ENCODE data around the gene STYXL2. TPM values are rescaled to one million over a fixed set of nuclear protein-coding genes. Genes with fewer than 3 reads are reported as not detected.

Gene STYXL2
- total RNA-seq, 6 experiments from 2014 or later = 0.12 TPM; not detected in 5

DNA sequence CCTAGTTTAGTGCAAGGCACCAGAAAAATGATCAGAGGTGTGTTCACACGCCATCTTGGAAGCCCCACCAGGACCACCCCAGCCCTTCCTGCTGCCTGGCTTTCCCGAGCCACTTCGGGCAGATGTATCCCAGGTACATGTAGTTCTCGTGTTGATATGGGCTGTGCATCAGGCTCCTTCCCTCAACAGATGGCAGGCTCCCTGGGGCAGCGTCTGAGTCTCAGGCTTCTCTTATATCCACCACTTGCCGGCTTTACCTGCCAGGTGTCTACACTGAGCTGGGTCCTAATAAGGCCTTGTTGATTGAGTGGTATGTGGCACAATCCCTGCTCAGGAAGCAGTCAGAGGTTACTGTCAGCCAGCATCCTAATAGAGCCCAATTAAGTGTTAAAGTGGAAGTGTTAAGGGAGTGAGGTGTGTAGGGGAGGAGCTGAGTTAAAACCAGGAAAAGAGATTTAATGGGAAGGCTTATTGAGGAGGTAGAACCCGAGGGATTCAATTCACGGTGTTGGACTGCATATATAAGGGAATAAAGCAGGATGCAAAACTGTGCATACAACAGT, 12.2 kb upstream of the STYXL2 start:
- H3K27me3 ChIP-seq = no peaks in the 10 kb centered on the region
- H3K9me3 ChIP-seq = no peaks in the 10 kb centered on the region
- no peak for DNase-seq
- H3K27ac ChIP-seq = no peak overlapping the region
- WGBS (ENCODE audit: insufficient coverage, low coverage, low lambda C conversion rate, missing lambda C conversion rate) = 76% methylated on average over 5 of the region's 8 CpGs
- no peak overlapping the region for H3K4me3 ChIP-seq
- ATAC-seq = no peak
- no peaks in the 10 kb centered on the region for H3K4me1 ChIP-seq
- intact Hi-C loops (cut with DNase I) = no loop called here
- no peaks in the 10 kb centered on the region for H3K36me3 ChIP-seq
- no peak for TF ChIP-seq POLR2A (IDR thresholded peaks at IDR 0.05)
- TF ChIP-seq, protein P1, sequence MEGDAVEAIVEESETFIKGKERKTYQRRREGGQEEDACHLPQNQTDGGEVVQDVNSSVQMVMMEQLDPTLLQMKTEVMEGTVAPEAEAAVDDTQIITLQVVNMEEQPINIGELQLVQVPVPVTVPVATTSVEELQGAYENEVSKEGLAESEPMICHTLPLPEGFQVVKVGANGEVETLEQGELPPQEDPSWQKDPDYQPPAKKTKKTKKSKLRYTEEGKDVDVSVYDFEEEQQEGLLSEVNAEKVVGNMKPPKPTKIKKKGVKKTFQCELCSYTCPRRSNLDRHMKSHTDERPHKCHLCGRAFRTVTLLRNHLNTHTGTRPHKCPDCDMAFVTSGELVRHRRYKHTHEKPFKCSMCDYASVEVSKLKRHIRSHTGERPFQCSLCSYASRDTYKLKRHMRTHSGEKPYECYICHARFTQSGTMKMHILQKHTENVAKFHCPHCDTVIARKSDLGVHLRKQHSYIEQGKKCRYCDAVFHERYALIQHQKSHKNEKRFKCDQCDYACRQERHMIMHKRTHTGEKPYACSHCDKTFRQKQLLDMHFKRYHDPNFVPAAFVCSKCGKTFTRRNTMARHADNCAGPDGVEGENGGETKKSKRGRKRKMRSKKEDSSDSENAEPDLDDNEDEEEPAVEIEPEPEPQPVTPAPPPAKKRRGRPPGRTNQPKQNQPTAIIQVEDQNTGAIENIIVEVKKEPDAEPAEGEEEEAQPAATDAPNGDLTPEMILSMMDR (IDR thresholded peaks at IDR 0.05) = no peak

DNA sequence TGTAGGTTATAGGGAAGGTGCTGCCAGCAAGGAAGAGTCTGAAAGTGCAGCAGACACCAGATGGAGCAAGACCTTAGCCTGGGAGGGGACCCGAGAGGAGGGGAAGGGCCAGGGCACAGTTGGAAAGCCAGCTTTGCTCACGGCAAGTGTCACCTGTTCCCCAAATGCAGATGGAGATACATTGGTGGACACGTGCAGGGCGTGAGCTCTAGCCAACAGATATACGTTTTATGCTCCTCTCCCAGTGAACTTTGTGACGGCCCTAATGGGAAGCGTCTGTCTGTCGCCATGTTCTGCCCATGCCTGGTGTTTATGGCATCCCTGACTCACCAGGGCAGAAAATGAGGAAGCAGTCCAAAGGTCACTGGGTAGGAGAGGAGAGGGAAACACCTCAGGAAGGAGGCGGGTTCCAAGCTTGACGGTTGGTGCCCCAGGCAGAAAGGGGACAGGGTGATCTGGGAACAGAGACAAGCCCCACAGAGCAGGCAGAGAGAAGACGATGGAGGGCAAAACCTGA, 11.3 kb upstream of the STYXL2 start:
- no peaks in the 10 kb centered on the region for H3K4me1 ChIP-seq
- H3K27ac ChIP-seq = no peak overlapping the region
- ATAC-seq = peak; percentile 44 to 89 (median 44)
- TF ChIP-seq, protein P1 (IDR thresholded peaks at IDR 0.05) = no peak
- TF ChIP-seq POLR2A (IDR thresholded peaks at IDR 0.05) = no peak
- no peaks in the 10 kb centered on the region for H3K36me3 ChIP-seq
- no peaks in the 10 kb centered on the region for H3K9me3 ChIP-seq
- intact Hi-C loops (cut with DNase I) = no loop called here
- DNase-seq = no peak
- H3K27me3 ChIP-seq = no peaks in the 10 kb centered on the region
- 27% methylated on average over 6 of the region's 11 CpGs for WGBS (ENCODE audit: insufficient coverage, low coverage, low lambda C conversion rate, missing lambda C conversion rate)
- no peak overlapping the region for H3K4me3 ChIP-seq

GRCh38 chr1:167083066-167083665, 10.7 kb upstream of the STYXL2 start:
- Histone ChIP-seq H3K4me1 (no peaks in the 10 kb centered on the region), H3K27ac (no peak overlapping the region), H3K4me3 (no peak overlapping the region), H3K36me3 (no peaks in the 10 kb centered on the region), H3K9me3 (no peaks in the 10 kb centered on the region), H3K27me3 (no peaks in the 10 kb centered on the region)
- no peak for ATAC-seq
- intact Hi-C loops (cut with DNase I) = no loop called here
- 51% methylated on average over 6 of the region's 6 CpGs for WGBS (ENCODE audit: insufficient coverage, low coverage, low lambda C conversion rate, missing lambda C conversion rate)
- no peak for DNase-seq
- no peak for TF ChIP-seq POLR2A (IDR thresholded peaks at IDR 0.05)
- TF ChIP-seq, protein P1 (IDR thresholded peaks at IDR 0.05) = no peak

GRCh38 chr1:167083871-167084270, 10.0 kb upstream of the STYXL2 start:
- Histone ChIP-seq H3K9me3 (no peaks in the 10 kb centered on the region), H3K4me3 (no peak overlapping the region), H3K27ac (no peak overlapping the region), H3K27me3 (no peaks in the 10 kb centered on the region), H3K4me1 (no peaks in the 10 kb centered on the region), H3K36me3 (no peaks in the 10 kb centered on the region)
- TF ChIP-seq, protein P1 (IDR thresholded peaks at IDR 0.05) = no peak
- intact Hi-C loops (cut with DNase I) = no loop called here
- no peak for DNase-seq
- ATAC-seq = no peak
- WGBS (ENCODE audit: insufficient coverage, low coverage, low lambda C conversion rate, missing lambda C conversion rate) = 96% methylated on average over 3 of the region's 3 CpGs

Data from right lobe of liver (tissue), 6 donors.